Measurements from ENCODE around the gene MRPL28.
"Not testable (repeated sequence)": the region's sequence is repeated elsewhere in the genome, so short reads cannot be mapped to it uniquely, and the experiment has no call there.

DNA sequence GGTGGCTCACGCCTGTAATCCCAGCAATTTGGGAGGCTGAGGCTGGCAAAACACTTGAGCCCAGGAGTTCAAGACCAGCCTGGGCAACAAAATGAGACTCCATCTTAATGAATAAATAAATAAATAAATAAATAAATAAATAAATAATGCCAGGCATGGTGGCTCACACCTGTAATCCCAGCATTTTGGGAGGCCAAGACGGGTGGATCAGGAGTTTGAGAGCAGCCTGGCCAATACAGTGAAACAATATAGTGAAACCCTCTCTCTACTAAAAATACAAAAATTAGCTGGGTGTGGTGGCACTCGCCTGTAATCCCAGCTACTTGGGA is 44.8 kb upstream of the MRPL28 start:
- TF ChIP-seq, protein P1, sequence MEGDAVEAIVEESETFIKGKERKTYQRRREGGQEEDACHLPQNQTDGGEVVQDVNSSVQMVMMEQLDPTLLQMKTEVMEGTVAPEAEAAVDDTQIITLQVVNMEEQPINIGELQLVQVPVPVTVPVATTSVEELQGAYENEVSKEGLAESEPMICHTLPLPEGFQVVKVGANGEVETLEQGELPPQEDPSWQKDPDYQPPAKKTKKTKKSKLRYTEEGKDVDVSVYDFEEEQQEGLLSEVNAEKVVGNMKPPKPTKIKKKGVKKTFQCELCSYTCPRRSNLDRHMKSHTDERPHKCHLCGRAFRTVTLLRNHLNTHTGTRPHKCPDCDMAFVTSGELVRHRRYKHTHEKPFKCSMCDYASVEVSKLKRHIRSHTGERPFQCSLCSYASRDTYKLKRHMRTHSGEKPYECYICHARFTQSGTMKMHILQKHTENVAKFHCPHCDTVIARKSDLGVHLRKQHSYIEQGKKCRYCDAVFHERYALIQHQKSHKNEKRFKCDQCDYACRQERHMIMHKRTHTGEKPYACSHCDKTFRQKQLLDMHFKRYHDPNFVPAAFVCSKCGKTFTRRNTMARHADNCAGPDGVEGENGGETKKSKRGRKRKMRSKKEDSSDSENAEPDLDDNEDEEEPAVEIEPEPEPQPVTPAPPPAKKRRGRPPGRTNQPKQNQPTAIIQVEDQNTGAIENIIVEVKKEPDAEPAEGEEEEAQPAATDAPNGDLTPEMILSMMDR (IDR thresholded peaks at IDR 0.05), result not testable (repeated sequence)
- TF ChIP-seq POLR2A (IDR thresholded peaks at IDR 0.05), result not testable (repeated sequence)
